Duodenal mucosa (tissue), 2 donors: Measurements from ENCODE around the gene KIF25.
"Not testable (repeated sequence)": the region's sequence is repeated elsewhere in the genome, so short reads cannot be mapped to it uniquely, and the experiment has no call there.

Experiments
- H3K27ac ChIP-seq: one replicate; pipeline ENCODE4 v1.7.0; 2013; ENCODE audit warnings: low read depth, low read length
- H3K27me3 ChIP-seq, 2 donors: one replicate each; pipeline ENCODE4 v1.7.0; 2013; ENCODE audit warnings: low read length in 2 of 2, control low read depth in 1 of 2; ENCODE audit not compliant: insufficient read depth in 2 of 2, control insufficient read depth in 1 of 2
- H3K36me3 ChIP-seq, 2 donors: one replicate each; pipeline ENCODE4 v1.7.0; 2013; ENCODE audit warnings: low read length in 2 of 2, control low read depth in 1 of 2; ENCODE audit not compliant: insufficient read depth in 2 of 2, control insufficient read depth in 1 of 2
- H3K4me1 ChIP-seq, 2 donors: one replicate each; pipeline ENCODE4 v1.7.0; 2013; ENCODE audit warnings: low read length in 2 of 2, control low read depth in 1 of 2; ENCODE audit not compliant: insufficient read depth in 2 of 2, control insufficient read depth in 1 of 2
- H3K4me3 ChIP-seq, 2 donors: one replicate each; pipeline ENCODE4 v1.7.0; 2013; ENCODE audit warnings: low read length in 2 of 2, low read depth in 1 of 2
- H3K9ac ChIP-seq, 2 donors: one replicate each; pipeline ENCODE4 v1.7.0; 2013; ENCODE audit warnings: low read length in 2 of 2, low read depth in 1 of 2
- H3K9me3 ChIP-seq, 2 donors: one replicate each; pipeline ENCODE4 v1.7.0; 2013; ENCODE audit warnings: low read length in 2 of 2, control low read depth in 1 of 2; ENCODE audit not compliant: control insufficient read depth in 1 of 2

KIF25 gene

GRCh38 chr6:168064226-168064807 is 66.8 kb downstream of the KIF25 start:
- Histone ChIP-seq H3K4me3 (no peak overlapping the region), H3K36me3 (no peaks in the 10 kb centered on the region), H3K27ac (no peak overlapping the region), H3K27me3 (no peaks in the 10 kb centered on the region), H3K9me3 (no peaks in the 10 kb centered on the region), H3K4me1 (peaks cover 0 to 4% of the 10 kb centered on the region in 2 donors), H3K9ac (no peak overlapping the region)

- no peak overlapping the region for H3K9ac ChIP-seq
- no peak overlapping the region for H3K27ac ChIP-seq
- no peaks in the 10 kb centered on the region for H3K9me3 ChIP-seq
- no peak overlapping the region for H3K4me3 ChIP-seq
- no peaks in the 10 kb centered on the region for H3K4me1 ChIP-seq
- no peaks in the 10 kb centered on the region for H3K36me3 ChIP-seq
- H3K27me3 ChIP-seq, result no peaks in the 10 kb centered on the region
Measured at GRCh38 chr6:168067081-168067759, 69.7 kb downstream of the KIF25 start.

- no peak overlapping the region for H3K27ac ChIP-seq
- H3K4me1 ChIP-seq, result no peaks in the 10 kb centered on the region
- H3K27me3 ChIP-seq, result no peaks in the 10 kb centered on the region
- H3K36me3 ChIP-seq, result peaks cover 0 to 4% of the 10 kb centered on the region in 2 donors
- H3K4me3 ChIP-seq, result no peak overlapping the region
- H3K9ac ChIP-seq, result no peak overlapping the region
- H3K9me3 ChIP-seq, result no peaks in the 10 kb centered on the region
Measured at GRCh38 chr6:168070804-168071203, 73.3 kb downstream of the KIF25 start.

GRCh38 chr6:168071620-168072019 is 74.1 kb downstream of the KIF25 start:
- H3K27ac ChIP-seq, result no peak overlapping the region
- no peaks in the 10 kb centered on the region for H3K27me3 ChIP-seq
- H3K9me3 ChIP-seq, result no peaks in the 10 kb centered on the region

GRCh38 chr6:168072261-168072660 is 74.8 kb downstream of the KIF25 start:
- H3K4me1 ChIP-seq, result no peaks in the 10 kb centered on the region
- no peak overlapping the region for H3K27ac ChIP-seq
- H3K36me3 ChIP-seq, result peaks cover 0 to 4% of the 10 kb centered on the region in 2 donors
- H3K27me3 ChIP-seq, result no peaks in the 10 kb centered on the region
- no peak overlapping the region for H3K4me3 ChIP-seq
- H3K9me3 ChIP-seq, result no peaks in the 10 kb centered on the region
- no peak overlapping the region for H3K9ac ChIP-seq

More at GRCh38 chr6:168071620-168072019, 74.1 kb downstream of the KIF25 start:
- Histone ChIP-seq H3K4me1 (no peaks in the 10 kb centered on the region), H3K4me3 (no peak overlapping the region), H3K9ac (no peak overlapping the region), H3K36me3 (peaks cover 0 to 4% of the 10 kb centered on the region in 2 donors)

GRCh38 chr6:168072730-168073129 is 75.3 kb downstream of the KIF25 start:
- H3K27ac ChIP-seq, result no peak overlapping the region
- H3K4me3 ChIP-seq, result no peak overlapping the region
- H3K9ac ChIP-seq, result no peak overlapping the region
- no peaks in the 10 kb centered on the region for H3K4me1 ChIP-seq
- no peaks in the 10 kb centered on the region for H3K27me3 ChIP-seq
- peaks cover 0 to 4% of the 10 kb centered on the region in 2 donors for H3K36me3 ChIP-seq
- H3K9me3 ChIP-seq, result no peaks in the 10 kb centered on the region

GRCh38 chr6:168073937-168074730 is 76.7 kb downstream of the KIF25 start:
- H3K4me3 ChIP-seq, result no peak overlapping the region
- H3K9ac ChIP-seq, result no peak overlapping the region

GRCh38 chr6:168075216-168075615 is 77.7 kb downstream of the KIF25 start:
- H3K36me3 ChIP-seq, result peaks cover 0 to 4% of the 10 kb centered on the region in 2 donors
- no peaks in the 10 kb centered on the region for H3K9me3 ChIP-seq
- peaks cover 13% of the 10 kb centered on the region in 2 donors for H3K4me1 ChIP-seq

More at GRCh38 chr6:168073937-168074730, 76.7 kb downstream of the KIF25 start:
- H3K36me3 ChIP-seq, result peaks cover 0 to 4% of the 10 kb centered on the region in 2 donors
- no peaks in the 10 kb centered on the region for H3K27me3 ChIP-seq
- H3K4me1 ChIP-seq, result peaks cover 6% of the 10 kb centered on the region in 2 donors
- no peak overlapping the region for H3K27ac ChIP-seq
- no peaks in the 10 kb centered on the region for H3K9me3 ChIP-seq

GRCh38 chr6:168075787-168076202 is 78.3 kb downstream of the KIF25 start:
- H3K36me3 ChIP-seq, result peaks cover 0 to 4% of the 10 kb centered on the region in 2 donors
- H3K4me3 ChIP-seq, result no peak overlapping the region
- H3K27ac ChIP-seq, result no peak overlapping the region
- no peaks in the 10 kb centered on the region for H3K9me3 ChIP-seq
- no peaks in the 10 kb centered on the region for H3K27me3 ChIP-seq
- no peak overlapping the region for H3K9ac ChIP-seq
- H3K4me1 ChIP-seq, result peaks cover 13% of the 10 kb centered on the region in 2 donors

More at GRCh38 chr6:168075216-168075615, 77.7 kb downstream of the KIF25 start:
- Histone ChIP-seq H3K4me3 (no peak overlapping the region), H3K27ac (no peak overlapping the region), H3K27me3 (no peaks in the 10 kb centered on the region), H3K9ac (no peak overlapping the region)

GRCh38 chr6:168077401-168077800 is 79.9 kb downstream of the KIF25 start:
- not testable (repeated sequence) for H3K4me3 ChIP-seq, H3K27ac ChIP-seq, H3K36me3 ChIP-seq, H3K27me3 ChIP-seq, H3K9me3 ChIP-seq, H3K9ac ChIP-seq
- H3K4me1 ChIP-seq, result peaks cover 13% of the 10 kb centered on the region in 2 donors
